G401 (cell line): ENCODE measurements around the gene TMEM11. TPM values are rescaled to one million over a fixed set of nuclear protein-coding genes. Genes with fewer than 3 reads are reported as not detected.

Source experiments
- DNase-seq: peaks from one replicate; pipeline ENCODE4 v3.0.0-alpha.2; 2015; ENCODE audit warnings: low spot score
- in situ Hi-C: cut with HindIII; loops from 2 replicates; pipeline ENCODE4 v1.10.0; 2016; ENCODE audit warnings: low sequenced_read_pairs, mixed read lengths
- total RNA-seq: library from RNA; depleted of rRNA; stranded (reverse); fragments of >200 nt; shearing (Covaris generic); gene quantifications from 2 replicates; pipeline ENCODE4 v1.2.3, GENCODE V29; 2014; rRNA removed

Gene TMEM11
- total RNA-seq, 1 experiment from 2014 or later, result 31.2 TPM

DNA sequence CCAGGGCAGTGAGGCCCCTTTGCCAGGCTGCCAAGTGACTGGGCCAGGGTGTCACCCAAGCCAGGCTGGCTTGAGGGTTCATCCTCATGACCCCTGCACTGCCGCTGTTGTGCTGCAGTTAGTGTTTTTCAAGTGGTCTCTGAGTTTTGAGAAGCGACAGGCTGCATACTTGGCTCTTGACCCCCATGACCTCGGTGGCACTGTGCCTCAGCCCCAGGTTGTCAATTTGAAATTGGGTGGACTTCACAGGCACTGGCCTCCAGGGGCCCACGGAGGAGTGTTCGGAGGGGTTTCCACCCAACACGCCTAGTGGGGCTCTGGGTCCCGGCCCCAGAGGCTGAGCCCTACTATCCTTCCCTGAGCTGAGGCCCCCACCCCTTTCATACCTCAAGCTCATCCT, 44.5 kb downstream of the TMEM11 start:
- in situ Hi-C loops, result no loop called here
- DNase-seq, result no peak

DNA sequence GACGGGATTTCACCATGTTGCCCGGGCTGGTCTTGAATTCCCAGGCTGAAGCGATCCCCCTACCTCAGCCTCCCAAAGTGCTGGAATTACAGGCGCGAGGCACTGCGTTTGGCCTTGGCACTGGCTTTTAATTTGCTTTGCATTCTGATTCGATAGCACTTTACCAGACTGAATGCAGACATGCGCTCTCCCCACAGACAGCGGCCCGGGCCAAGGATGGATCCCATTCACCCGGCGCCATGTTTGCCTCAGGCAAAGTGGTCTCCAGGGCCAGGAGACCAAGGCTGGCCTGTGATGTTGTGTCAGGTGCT, 45.5 kb downstream of the TMEM11 start:
- DNase-seq, result no peak
- in situ Hi-C loops, result no loop called here

DNA sequence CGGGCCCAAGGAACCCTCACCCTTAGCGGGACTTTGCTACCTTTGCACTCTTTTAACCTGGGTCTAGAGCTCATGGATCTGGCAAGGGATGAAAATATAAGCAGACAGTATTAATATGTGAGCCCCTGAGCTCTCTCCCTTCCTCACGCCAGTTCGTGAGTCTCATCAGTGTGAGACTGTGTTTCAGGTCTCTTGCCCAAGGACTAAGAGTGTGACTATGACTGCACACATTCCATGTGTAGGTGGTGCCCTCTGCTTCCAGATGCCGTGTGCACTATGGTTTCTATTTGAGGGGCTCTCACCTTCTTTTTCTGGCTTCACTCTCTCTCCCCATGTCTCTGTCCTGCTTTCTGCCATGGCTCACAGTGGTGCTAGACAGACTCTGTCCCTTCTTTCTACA, 46.7 kb downstream of the TMEM11 start:
- in situ Hi-C loops, result no loop called here

DNA sequence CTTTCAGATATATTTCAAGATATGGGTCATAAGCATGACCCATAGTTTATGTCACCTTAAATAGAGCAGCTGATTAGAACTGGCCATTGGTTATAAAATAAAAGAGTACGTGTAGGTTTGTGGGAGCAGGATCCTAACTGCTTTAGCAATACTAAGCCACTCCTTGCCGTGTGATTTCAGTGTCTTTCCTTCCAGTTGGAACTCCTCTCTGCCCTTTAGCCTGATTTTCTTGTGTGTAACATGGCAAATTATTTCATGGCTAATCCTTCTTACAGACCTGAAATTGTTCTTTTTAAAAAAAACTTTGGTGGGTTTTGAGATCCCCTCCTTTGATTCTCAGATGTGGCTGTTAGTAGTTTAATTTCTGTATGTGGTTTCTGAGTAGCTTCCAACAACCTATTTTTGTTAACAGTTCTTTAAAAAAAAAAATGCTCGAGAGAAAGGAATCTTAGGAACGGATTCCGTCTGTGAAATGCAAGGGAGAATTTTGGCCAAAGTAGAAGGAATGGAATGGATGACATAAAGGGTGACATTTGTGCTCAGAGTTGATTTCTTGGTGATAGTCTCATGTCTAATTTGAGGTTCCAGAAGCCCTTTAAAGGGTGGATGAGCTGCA, 47.3 kb downstream of the TMEM11 start:
- no peak for DNase-seq
- in situ Hi-C loops, result no loop called here

More for the DNA sequence above, 46.7 kb downstream of the TMEM11 start:
- no peak for DNase-seq

DNA sequence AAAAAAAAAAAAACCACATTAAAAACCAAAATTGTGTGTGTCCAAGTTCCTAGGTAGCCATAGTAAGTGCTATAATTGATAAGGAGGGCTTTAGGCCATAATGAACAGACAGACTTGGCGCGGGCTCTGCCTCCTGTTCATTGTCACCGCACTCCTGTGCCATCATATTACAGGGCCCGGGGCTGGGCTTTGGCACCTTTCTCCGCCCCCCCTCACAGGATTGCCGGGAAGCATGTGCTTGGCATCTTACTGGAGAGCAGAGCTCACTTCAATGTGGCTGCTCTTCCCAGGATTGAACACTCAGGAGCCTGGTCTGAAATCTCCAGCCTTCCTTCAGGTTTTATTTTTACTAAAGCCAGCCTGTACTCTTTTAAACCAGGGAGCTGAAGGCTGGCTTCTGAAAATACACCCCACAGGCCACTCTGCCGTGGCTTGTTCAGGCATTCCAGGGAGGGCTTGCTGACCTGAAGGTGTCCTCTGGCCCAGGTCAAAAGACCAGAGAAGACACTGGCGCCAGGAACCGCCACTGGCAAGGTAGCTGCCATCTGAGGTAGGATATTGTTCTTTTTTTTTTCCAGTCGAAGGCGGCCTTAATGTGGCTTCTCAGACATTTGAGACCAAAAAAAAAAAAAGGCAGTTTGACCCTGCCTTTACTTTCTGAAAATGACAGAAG, 47.9 kb downstream of the TMEM11 start:
- no peak for DNase-seq
- in situ Hi-C loops, result no loop called here

DNA sequence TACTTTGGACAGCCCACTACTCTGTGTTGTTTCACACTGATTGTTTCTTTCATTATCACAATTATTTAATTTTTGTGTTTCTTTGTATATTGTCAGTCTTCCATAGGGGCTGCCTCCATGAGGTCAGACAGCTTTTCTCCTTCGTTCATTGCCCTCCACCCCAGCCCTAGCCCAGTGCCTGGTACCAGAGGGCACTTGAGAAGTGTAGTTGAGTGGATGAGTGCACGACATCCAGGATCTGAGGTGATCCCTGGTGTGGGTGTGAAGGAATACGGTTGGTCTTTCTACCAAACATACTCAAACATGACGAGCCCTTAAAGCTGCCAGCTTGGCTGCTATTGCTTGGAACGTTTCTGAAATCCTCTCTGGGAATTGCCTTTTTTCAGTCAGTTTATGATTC, 49.3 kb downstream of the TMEM11 start:
- in situ Hi-C loops, result no loop called here

DNA sequence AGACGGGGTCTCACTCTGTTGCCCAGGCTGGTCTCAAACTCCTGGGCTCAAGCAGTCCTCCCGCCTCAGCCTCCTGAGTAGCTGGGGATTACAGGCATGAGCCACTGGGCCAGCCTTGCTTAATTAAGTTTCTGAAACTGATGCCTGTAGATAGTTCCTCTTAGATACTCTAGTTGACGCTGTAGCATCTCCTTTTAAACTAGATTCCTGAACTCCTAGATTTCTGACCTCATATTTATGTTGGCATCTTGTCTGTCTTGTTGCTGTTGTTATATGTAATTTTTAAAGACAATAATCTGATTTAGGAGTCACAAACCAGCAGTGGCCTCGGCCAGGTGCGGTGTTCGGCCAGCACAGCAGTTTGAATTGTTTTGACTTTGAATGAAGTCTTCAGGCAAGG, 49.7 kb downstream of the TMEM11 start:
- in situ Hi-C loops, result no loop called here
- no peak for DNase-seq

More for the DNA sequence above, 49.3 kb downstream of the TMEM11 start:
- no peak for DNase-seq

DNA sequence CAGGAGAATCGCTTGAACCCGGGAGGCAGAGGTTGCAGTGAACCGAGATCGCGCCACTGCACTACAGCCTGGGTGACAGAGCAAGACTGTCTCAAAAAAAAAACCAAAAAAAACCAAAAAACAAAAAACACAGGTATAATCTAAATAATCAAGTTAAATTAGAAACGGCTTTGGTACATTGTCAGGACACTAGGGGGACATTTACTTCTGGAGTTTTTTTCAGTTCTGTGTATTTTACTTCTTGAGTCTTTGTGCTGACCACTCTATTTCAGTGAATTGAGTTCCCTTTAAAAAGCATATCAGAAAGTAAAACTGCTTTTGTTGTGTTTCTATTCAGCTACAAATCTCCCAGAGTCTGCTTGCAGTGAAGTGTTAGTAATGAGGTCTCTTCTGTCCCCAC, 50.9 kb downstream of the TMEM11 start:
- in situ Hi-C loops, result no loop called here
- no peak for DNase-seq

DNA sequence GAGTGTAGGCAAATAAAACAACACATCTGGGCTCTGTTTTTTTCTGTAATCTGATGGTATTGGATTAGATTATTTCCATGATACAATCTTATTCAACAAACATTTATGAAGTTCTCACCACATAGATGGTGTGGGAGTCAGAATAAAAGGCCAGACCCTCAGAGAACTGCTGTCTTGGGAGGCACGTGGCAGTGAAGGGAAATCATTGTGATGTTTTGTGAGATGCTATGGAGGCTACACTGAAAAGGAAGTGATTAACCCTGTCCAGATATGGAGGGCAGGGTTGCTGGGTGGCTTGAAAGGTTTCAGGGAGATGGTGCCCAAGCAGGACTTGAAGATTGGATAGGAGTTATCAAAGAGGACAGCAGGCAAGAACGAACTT, 51.6 kb downstream of the TMEM11 start:
- no peak for DNase-seq
- in situ Hi-C loops, result no loop called here

DNA sequence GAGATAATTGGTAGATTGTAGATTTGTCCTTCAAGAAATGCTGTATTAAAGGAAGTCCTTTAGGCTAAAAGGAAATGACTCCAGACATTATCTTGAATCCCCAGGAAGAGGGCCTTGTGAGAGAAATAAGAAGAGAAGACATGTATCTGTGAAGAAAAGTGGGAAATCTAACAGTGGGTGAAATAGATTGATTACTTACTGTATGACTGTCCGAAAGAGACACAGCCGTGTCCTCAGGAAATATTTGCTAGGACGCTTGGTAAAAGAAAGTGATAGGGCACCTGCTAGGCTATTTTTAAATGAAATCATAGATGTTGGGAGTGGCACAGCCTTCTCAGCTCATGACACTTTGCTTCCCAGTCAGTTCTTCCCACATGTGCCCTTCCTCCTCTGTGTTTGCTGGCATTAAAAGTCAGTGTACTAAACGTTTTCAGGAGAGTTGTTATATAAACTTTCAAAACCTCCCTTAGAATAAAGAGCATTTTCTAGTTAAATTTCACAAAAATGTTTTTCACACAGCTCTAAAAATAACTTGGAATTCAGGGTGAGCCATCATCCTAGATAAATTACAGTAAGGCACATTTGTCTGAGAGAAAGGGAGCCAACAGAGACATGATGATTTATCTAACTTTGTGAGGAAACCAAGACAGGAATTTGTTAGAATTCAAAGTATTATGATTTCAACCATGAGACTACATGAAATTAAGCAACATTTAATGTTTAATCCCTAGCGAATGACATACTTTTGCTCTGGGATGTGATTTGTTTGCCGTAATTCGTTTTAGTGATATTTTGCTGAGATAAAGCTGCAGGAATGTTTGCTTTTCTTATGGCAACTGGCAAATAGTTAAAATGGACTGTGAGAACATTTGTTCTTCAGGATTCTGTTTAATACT, 52.2 kb downstream of the TMEM11 start:
- in situ Hi-C loops, result no loop called here
- DNase-seq, result no peak

DNA sequence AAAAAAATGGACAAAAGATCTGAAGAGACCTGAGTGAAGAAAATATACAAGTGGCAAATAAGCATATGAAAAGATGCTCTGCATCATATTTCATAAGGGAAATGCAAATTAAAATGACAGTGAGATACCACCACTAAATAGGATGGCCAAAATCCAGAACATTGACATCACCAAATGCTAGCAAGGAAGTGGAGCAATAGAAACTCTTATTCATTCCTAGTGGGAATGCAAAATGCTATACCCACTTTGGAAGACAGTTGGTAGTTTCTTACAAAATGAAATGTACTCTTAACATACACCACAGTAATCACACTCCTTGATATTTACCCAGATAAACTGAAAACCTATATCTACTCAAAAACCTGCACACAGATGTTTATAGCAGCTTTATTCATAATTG, 53.6 kb downstream of the TMEM11 start:
- DNase-seq, result no peak
- in situ Hi-C loops, result no loop called here

DNA sequence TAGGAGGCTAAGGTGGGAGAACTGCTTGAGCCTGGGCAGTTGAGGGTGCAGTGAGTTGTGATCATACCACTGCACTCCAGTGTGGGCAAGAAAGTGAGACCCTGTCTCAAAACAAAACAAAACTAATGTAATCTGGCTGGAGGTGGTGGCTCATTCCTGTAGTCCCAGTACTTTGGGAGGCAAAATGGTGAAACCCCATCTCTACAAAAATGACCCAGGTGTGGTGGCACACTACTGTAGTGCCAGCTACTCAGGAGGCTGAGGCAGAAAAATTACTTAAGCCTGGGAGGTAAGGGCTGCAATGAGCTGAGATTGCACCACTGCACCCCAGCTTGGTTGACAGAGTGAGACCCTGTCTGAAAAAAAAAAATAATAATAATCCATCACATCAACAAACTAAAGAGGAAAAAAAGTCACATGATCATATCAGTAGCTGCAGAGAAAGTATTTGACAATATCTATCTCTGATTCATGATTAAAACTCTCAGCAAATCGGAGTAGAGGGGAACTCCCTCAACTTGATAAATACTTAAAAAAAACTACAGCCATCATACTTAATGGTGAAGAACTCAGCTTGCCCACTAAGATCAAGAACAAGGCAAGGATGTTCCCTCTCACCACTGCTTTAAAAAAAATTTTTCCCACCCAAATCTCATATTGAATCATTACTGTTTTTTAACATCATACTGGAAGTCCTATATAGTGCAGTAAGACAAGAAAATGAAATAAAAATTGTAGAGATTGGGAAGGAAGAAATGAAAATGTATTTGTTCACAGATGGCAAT, 56.2 kb downstream of the TMEM11 start:
- in situ Hi-C loops, result no loop called here
- DNase-seq, result no peak

DNA sequence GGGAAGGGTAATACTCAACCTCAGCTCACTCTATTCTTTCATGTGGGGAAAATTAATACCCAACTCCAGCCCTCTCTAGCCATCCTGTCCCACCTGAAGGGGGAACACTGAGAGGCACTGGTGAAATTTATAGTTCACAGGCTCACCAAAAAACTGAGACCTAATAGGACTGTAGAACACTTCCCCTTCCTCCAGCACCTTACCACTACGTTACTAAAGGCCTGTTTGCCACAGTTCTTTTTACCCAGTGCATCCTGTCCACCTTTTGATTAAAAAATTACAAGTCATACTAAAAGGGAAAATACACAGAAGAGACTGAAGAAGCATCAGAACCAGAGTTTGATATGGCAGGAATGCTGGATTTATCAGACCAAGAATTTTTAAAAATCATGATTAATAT, 61.2 kb downstream of the TMEM11 start:
- no peak for DNase-seq
- in situ Hi-C loops, result no loop called here

DNA sequence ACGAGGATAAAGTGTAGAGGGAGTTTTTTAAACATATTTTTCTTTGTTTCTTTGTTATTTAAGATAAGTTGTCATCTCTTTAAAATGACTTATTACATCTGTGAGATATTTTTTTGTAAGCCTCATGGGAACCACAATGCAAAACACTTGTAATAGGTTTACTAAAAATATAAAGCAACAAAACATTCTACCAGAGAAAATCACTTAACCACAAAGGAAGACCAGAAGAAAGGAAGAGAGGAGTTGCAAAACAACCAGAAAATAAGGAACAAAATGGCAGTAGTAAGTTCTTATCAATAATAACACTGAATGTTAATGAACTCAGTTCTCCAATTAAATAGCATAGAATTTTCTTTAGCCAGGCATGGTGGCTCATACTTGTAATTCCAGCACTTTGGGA, 64.3 kb downstream of the TMEM11 start:
- in situ Hi-C loops, result no loop called here
- DNase-seq, result no peak

Other genes with a start within 250 kb of the TMEM11 start
- gene USP22, start 171.2 kb downstream of the TMEM11 start, total RNA-seq, result 250 and 300 TPM in 2 replicates
- gene DHRS7B, start 87.2 kb downstream of the TMEM11 start, total RNA-seq, result 37.0 and 45.4 TPM in 2 replicates
- 3.4 TPM in 2 replicates for gene NATD1, start 39.2 kb upstream of the TMEM11 start, total RNA-seq
- 35.2 and 37.9 TPM in 2 replicates for gene MAP2K3, start 70.5 kb upstream of the TMEM11 start, total RNA-seq
- 3.9 and 4.9 TPM in 2 replicates for gene KCNJ12, start 162.2 kb upstream of the TMEM11 start, total RNA-seq